ENCODE data around the gene TMEM245. TPM values are rescaled to one million over a fixed set of nuclear protein-coding genes. Genes with fewer than 3 reads are reported as not detected.

Gene TMEM245
- total and polyA plus RNA-seq, 4 donors: 34.7 to 82.8 (median 49.1) TPM

DNA sequence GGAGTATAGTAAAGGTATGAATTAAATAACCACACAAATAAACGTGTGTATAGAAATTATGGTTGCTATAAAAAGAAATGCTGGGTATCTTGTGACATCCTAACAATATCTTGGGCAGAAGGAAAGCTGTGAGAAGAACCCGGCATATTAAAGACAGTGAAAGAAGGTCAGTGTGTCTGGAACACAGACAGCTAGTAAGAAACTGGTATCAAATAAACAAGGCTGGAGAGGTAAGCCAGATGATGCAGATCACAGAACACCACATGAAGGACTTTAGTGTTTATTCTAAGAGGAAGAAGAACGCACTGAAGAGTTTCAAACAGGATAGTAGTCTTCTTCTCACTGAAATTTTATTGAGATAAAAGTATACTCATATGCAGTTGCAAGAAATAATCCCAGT is 24.4 kb downstream of the TMEM245 start:
- Histone ChIP-seq H3K4me3 (ENCODE audit: low read depth, low read length) (no peak overlapping the region), H3K9me3 (ENCODE audit: control insufficient read depth, insufficient read depth, low read length) (no peaks in the 10 kb centered on the region), H3K27ac (ENCODE audit: low read depth, low read length) (no peak overlapping the region), H3K4me1 (ENCODE audit: control insufficient read depth, insufficient read depth, low read length) (peaks cover 10% of the 10 kb centered on the region), H3K27me3 (ENCODE audit: control insufficient read depth, insufficient read depth, low read length) (no peaks in the 10 kb centered on the region), H3K36me3 (ENCODE audit: control insufficient read depth, insufficient read depth, low read length) (peaks cover 5% of the 10 kb centered on the region)
- DNase-seq (ENCODE audit: low read depth in 4 of 6, low spot score in 6 of 6): no peak
- 100% methylated on average over 1 of the region's 3 CpGs for WGBS (ENCODE audit: insufficient coverage)

DNA sequence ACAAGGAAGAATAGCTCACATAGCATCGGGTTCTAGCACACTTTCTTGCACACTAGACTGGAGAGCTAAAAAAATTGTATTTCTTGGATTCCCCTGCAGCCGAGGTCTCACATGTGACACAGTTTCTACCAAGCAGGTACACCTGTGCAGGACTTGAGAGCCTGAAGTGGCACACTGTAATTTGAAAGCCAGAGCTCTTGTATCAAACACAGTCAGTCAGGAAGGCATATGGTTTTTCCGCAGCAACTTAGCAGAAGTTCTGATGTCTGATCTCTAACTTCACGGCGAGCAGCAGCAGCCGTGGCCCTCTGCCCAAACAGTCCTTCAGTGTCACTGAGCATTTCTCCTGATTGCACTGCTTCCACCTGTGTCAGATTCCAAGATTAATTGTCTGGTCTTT is 25.5 kb downstream of the TMEM245 start:
- Histone ChIP-seq H3K27me3 (ENCODE audit: control insufficient read depth, insufficient read depth, low read length) (no peaks in the 10 kb centered on the region), H3K4me3 (ENCODE audit: low read depth, low read length) (no peak overlapping the region), H3K27ac (ENCODE audit: low read depth, low read length) (no peak overlapping the region), H3K9me3 (ENCODE audit: control insufficient read depth, insufficient read depth, low read length) (no peaks in the 10 kb centered on the region), H3K36me3 (ENCODE audit: control insufficient read depth, insufficient read depth, low read length) (peaks cover 10% of the 10 kb centered on the region), H3K4me1 (ENCODE audit: control insufficient read depth, insufficient read depth, low read length) (peaks cover 6% of the 10 kb centered on the region)
- WGBS (ENCODE audit: insufficient coverage): 90% methylated on average over 6 of the region's 6 CpGs
- DNase-seq (ENCODE audit: low read depth in 4 of 6, low spot score in 6 of 6): no peak

- Histone ChIP-seq H3K4me1 (ENCODE audit: control insufficient read depth, insufficient read depth, low read length) (peaks cover 4% of the 10 kb centered on the region), H3K27me3 (ENCODE audit: control insufficient read depth, insufficient read depth, low read length) (no peaks in the 10 kb centered on the region), H3K4me3 (ENCODE audit: low read depth, low read length) (no peak overlapping the region), H3K9me3 (ENCODE audit: control insufficient read depth, insufficient read depth, low read length) (no peaks in the 10 kb centered on the region), H3K27ac (ENCODE audit: low read depth, low read length) (no peak overlapping the region), H3K36me3 (ENCODE audit: control insufficient read depth, insufficient read depth, low read length) (peaks cover 22% of the 10 kb centered on the region)
- WGBS (ENCODE audit: insufficient coverage): no CpG with 5 or more reads among the region's 1 CpG
- DNase-seq (ENCODE audit: low read depth in 4 of 6, low spot score in 6 of 6): no peak
Measured at GRCh38 chr9:109092587-109092986, 27.2 kb downstream of the TMEM245 start.

- Histone ChIP-seq H3K36me3 (ENCODE audit: control insufficient read depth, insufficient read depth, low read length) (peaks cover 22% of the 10 kb centered on the region), H3K4me1 (ENCODE audit: control insufficient read depth, insufficient read depth, low read length) (no peaks in the 10 kb centered on the region), H3K9me3 (ENCODE audit: control insufficient read depth, insufficient read depth, low read length) (no peaks in the 10 kb centered on the region), H3K4me3 (ENCODE audit: low read depth, low read length) (no peak overlapping the region), H3K27ac (ENCODE audit: low read depth, low read length) (no peak overlapping the region), H3K27me3 (ENCODE audit: control insufficient read depth, insufficient read depth, low read length) (no peaks in the 10 kb centered on the region)
- DNase-seq (ENCODE audit: low read depth in 4 of 6, low spot score in 6 of 6): no peak
Measured at GRCh38 chr9:109092051-109092580, 27.6 kb downstream of the TMEM245 start.

GRCh38 chr9:109088221-109088620 is 31.5 kb downstream of the TMEM245 start:
- no peaks in the 10 kb centered on the region for H3K4me1 ChIP-seq (ENCODE audit: control insufficient read depth, insufficient read depth, low read length)

DNA sequence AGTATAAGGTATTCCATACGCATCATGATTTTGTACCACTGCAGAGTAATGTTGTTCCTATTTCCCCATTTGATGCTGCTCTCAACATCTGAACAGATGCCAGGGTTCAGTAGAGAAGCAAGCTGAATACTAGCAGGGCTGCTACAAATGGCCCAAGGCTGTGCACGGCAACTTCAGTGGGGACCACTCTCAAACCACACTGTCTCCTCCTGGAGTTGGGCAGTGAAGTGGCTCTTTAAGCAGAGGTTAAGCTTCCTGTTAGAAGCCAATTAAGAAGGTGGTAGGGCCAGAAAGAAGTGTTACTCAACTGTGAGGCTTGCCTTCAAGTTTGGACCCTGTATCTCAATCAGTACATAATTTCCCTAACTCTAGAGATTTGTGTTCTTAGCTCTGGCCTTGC is 32.0 kb downstream of the TMEM245 start:
- no CpG with 5 or more reads among the region's 2 CpGs for WGBS (ENCODE audit: insufficient coverage)
- Histone ChIP-seq H3K27ac (ENCODE audit: low read depth, low read length) (no peak overlapping the region), H3K9me3 (ENCODE audit: control insufficient read depth, insufficient read depth, low read length) (no peaks in the 10 kb centered on the region), H3K27me3 (ENCODE audit: control insufficient read depth, insufficient read depth, low read length) (no peaks in the 10 kb centered on the region), H3K36me3 (ENCODE audit: control insufficient read depth, insufficient read depth, low read length) (peaks cover 26% of the 10 kb centered on the region), H3K4me1 (ENCODE audit: control insufficient read depth, insufficient read depth, low read length) (no peaks in the 10 kb centered on the region), H3K4me3 (ENCODE audit: low read depth, low read length) (no peak overlapping the region)
- DNase-seq (ENCODE audit: low read depth in 4 of 6, low spot score in 6 of 6): no peak

More at GRCh38 chr9:109088221-109088620, 31.5 kb downstream of the TMEM245 start:
- Histone ChIP-seq H3K27me3 (ENCODE audit: control insufficient read depth, insufficient read depth, low read length) (no peaks in the 10 kb centered on the region), H3K36me3 (ENCODE audit: control insufficient read depth, insufficient read depth, low read length) (peaks cover 26% of the 10 kb centered on the region), H3K9me3 (ENCODE audit: control insufficient read depth, insufficient read depth, low read length) (no peaks in the 10 kb centered on the region), H3K4me3 (ENCODE audit: low read depth, low read length) (no peak overlapping the region), H3K27ac (ENCODE audit: low read depth, low read length) (no peak overlapping the region)
- 100% methylated on average over 5 of the region's 7 CpGs for WGBS (ENCODE audit: insufficient coverage)
- no peak for DNase-seq (ENCODE audit: low read depth in 4 of 6, low spot score in 6 of 6)

- WGBS (ENCODE audit: insufficient coverage): 97% methylated on average over 3 of the region's 3 CpGs
- Histone ChIP-seq H3K4me3 (ENCODE audit: low read depth, low read length) (no peak overlapping the region), H3K27me3 (ENCODE audit: control insufficient read depth, insufficient read depth, low read length) (no peaks in the 10 kb centered on the region), H3K27ac (ENCODE audit: low read depth, low read length) (no peak overlapping the region), H3K36me3 (ENCODE audit: control insufficient read depth, insufficient read depth, low read length) (peaks cover 26% of the 10 kb centered on the region), H3K9me3 (ENCODE audit: control insufficient read depth, insufficient read depth, low read length) (no peaks in the 10 kb centered on the region), H3K4me1 (ENCODE audit: control insufficient read depth, insufficient read depth, low read length) (no peaks in the 10 kb centered on the region)
- no peak for DNase-seq (ENCODE audit: low read depth in 4 of 6, low spot score in 6 of 6)
Measured at GRCh38 chr9:109086221-109086620, 33.5 kb downstream of the TMEM245 start.

GRCh38 chr9:109085510-109085909 is 34.2 kb downstream of the TMEM245 start:
- no peaks in the 10 kb centered on the region for H3K4me1 ChIP-seq (ENCODE audit: control insufficient read depth, insufficient read depth, low read length)
- H3K27ac ChIP-seq (ENCODE audit: low read depth, low read length): no peak overlapping the region
- DNase-seq (ENCODE audit: low read depth in 4 of 6, low spot score in 6 of 6): no peak
- peaks cover 23% of the 10 kb centered on the region for H3K36me3 ChIP-seq (ENCODE audit: control insufficient read depth, insufficient read depth, low read length)
- H3K9me3 ChIP-seq (ENCODE audit: control insufficient read depth, insufficient read depth, low read length): no peaks in the 10 kb centered on the region
- H3K27me3 ChIP-seq (ENCODE audit: control insufficient read depth, insufficient read depth, low read length): no peaks in the 10 kb centered on the region
- H3K4me3 ChIP-seq (ENCODE audit: low read depth, low read length): no peak overlapping the region

- WGBS (ENCODE audit: insufficient coverage): no CpG with 5 or more reads among the region's 4 CpGs
- Histone ChIP-seq H3K4me3 (ENCODE audit: low read depth, low read length) (no peak overlapping the region), H3K9me3 (ENCODE audit: control insufficient read depth, insufficient read depth, low read length) (no peaks in the 10 kb centered on the region), H3K27me3 (ENCODE audit: control insufficient read depth, insufficient read depth, low read length) (no peaks in the 10 kb centered on the region), H3K27ac (ENCODE audit: low read depth, low read length) (no peak overlapping the region), H3K4me1 (ENCODE audit: control insufficient read depth, insufficient read depth, low read length) (no peaks in the 10 kb centered on the region), H3K36me3 (ENCODE audit: control insufficient read depth, insufficient read depth, low read length) (peaks cover 14% of the 10 kb centered on the region)
- no peak for DNase-seq (ENCODE audit: low read depth in 4 of 6, low spot score in 6 of 6)
Measured at GRCh38 chr9:109083813-109084405, 35.8 kb downstream of the TMEM245 start.

- H3K4me1 ChIP-seq (ENCODE audit: control insufficient read depth, insufficient read depth, low read length): no peaks in the 10 kb centered on the region
- peaks cover 8% of the 10 kb centered on the region for H3K36me3 ChIP-seq (ENCODE audit: control insufficient read depth, insufficient read depth, low read length)
- DNase-seq (ENCODE audit: low read depth in 4 of 6, low spot score in 6 of 6): no peak
Measured at GRCh38 chr9:109083141-109083540, 36.6 kb downstream of the TMEM245 start.

More at GRCh38 chr9:109083141-109083540, 36.6 kb downstream of the TMEM245 start:
- H3K27me3 ChIP-seq (ENCODE audit: control insufficient read depth, insufficient read depth, low read length): no peaks in the 10 kb centered on the region
- H3K9me3 ChIP-seq (ENCODE audit: control insufficient read depth, insufficient read depth, low read length): no peaks in the 10 kb centered on the region
- H3K4me3 ChIP-seq (ENCODE audit: low read depth, low read length): no peak overlapping the region
- no peak overlapping the region for H3K27ac ChIP-seq (ENCODE audit: low read depth, low read length)
- no CpG with 5 or more reads among the region's 7 CpGs for WGBS (ENCODE audit: insufficient coverage)

All from spinal cord (tissue), 10 donors.